ENCODE data around the gene SERGEF. TPM values are rescaled to one million over a fixed set of nuclear protein-coding genes. Genes with fewer than 3 reads are reported as not detected.

Gene SERGEF
- polyA plus RNA-seq, 1 of the 3 experiments (the other 2 are of a cell fraction): 23.1 TPM

- TF ChIP-seq TAF1 (IDR thresholded peaks at IDR 0.05; ENCODE audit: borderline replicate concordance, low read depth, low read length) (no peak), EP300 (IDR thresholded peaks at IDR 0.05; ENCODE audit: borderline replicate concordance in 1 of 2, low read depth in 1 of 2, low read length in 1 of 2) (no peak), USF1 (IDR thresholded peaks at IDR 0.05; ENCODE audit: borderline replicate concordance, low read depth) (no peak), TCF12 (IDR thresholded peaks at IDR 0.05) (no peak), JUND (IDR thresholded peaks at IDR 0.05) (no peak), RCOR1 (IDR thresholded peaks at IDR 0.05; ENCODE audit: low read length) (no peak), ELF1 (IDR thresholded peaks at IDR 0.05) (no peak), NRF1 (IDR thresholded peaks at IDR 0.05; ENCODE audit: low read depth, low read length) (no peak), MAX (IDR thresholded peaks at IDR 0.05; ENCODE audit: low read depth) (no peak)
Observed at GRCh38 chr11:17738151-17738973, 274.5 kb downstream of the SERGEF start (continued).

Other genes with a start within 250 kb of the SERGEF start
- gene TPH1, start 33.2 kb upstream of the SERGEF start, polyA plus RNA-seq (2012; rRNA removed): 0.02 and 0.03 TPM in 2 replicates
- gene SAAL1, start 93.0 kb upstream of the SERGEF start, polyA plus RNA-seq (2012; rRNA removed): 17.9 and 19.6 TPM in 2 replicates
- gene MRGPRX3, start 119.5 kb upstream of the SERGEF start, polyA plus RNA-seq (2012; rRNA removed): not detected in 2 replicates
- gene MRGPRX4, start 159.8 kb upstream of the SERGEF start, polyA plus RNA-seq (2012; rRNA removed): not detected in 2 replicates
- gene SAA4, start 223.8 kb upstream of the SERGEF start, polyA plus RNA-seq (2012; rRNA removed): not detected in 2 replicates
- gene SAA2, start 235.6 kb upstream of the SERGEF start, polyA plus RNA-seq (2012; rRNA removed): not detected in 2 replicates

All from SK-N-SH (cell line).